Activated naive CD8-positive, alpha-beta T cell treated with anti-CD3 and anti-CD28 coated beads, Interleukin-2, amount 10 ng/mL, durations not matched to agents 7 days and 5 days (primary cell): ENCODE data around the gene TGFBI. TPM values are rescaled to one million over a fixed set of nuclear protein-coding genes. Genes with fewer than 3 reads are reported as not detected.

Experiments used
- ATAC-seq: fragments of 150-1000 bp; cut with Tn5 transposase; one replicate; pipeline ENCODE4 v1.10.0; 2021; ENCODE audit warnings: low read depth, moderate library complexity
- POLR2A ChIA-PET: fragments of 350-600 bp; sonication (Branson Sonifier 250); formaldehyde crosslinking; loops from one replicate; lab custom pipeline; 2021; ENCODE audit warnings: antibody characterized with exemption; lab: Charles Lee
- DNase-seq: peaks from one replicate; pipeline ENCODE4 v3.0.0; 2021
- H3K27ac Mint-ChIP-seq: one replicate; pipeline ENCODE4 v1.8.0; 2022; ENCODE audit warnings: mild to moderate bottlenecking, mixed read lengths
- H3K27me3 Mint-ChIP-seq: one replicate; pipeline ENCODE4 v1.8.0; 2022; ENCODE audit warnings: mild to moderate bottlenecking, moderate library complexity, mixed read lengths
- H3K36me3 Mint-ChIP-seq: one replicate; pipeline ENCODE4 v1.8.0; 2021; ENCODE audit warnings: mild to moderate bottlenecking, mixed read lengths
- H3K4me1 Mint-ChIP-seq: one replicate; pipeline ENCODE4 v1.8.0; 2021; ENCODE audit warnings: mixed read lengths
- H3K4me3 Mint-ChIP-seq: one replicate; pipeline ENCODE4 v1.8.0; 2022; ENCODE audit warnings: mild to moderate bottlenecking, moderate library complexity, mixed read lengths
- H3K9me3 Mint-ChIP-seq: one replicate; pipeline ENCODE4 v1.8.0; 2021; ENCODE audit warnings: mixed read lengths
- total RNA-seq, 2 experiments: library from RNA; stranded (reverse); gene quantifications; one replicate each; pipeline ENCODE4 v1.2.3, GENCODE V29; 2021

The TGFBI gene
- total RNA-seq, 2 experiments from 2014 or later = 9.3 to 14.6 TPM

DNA sequence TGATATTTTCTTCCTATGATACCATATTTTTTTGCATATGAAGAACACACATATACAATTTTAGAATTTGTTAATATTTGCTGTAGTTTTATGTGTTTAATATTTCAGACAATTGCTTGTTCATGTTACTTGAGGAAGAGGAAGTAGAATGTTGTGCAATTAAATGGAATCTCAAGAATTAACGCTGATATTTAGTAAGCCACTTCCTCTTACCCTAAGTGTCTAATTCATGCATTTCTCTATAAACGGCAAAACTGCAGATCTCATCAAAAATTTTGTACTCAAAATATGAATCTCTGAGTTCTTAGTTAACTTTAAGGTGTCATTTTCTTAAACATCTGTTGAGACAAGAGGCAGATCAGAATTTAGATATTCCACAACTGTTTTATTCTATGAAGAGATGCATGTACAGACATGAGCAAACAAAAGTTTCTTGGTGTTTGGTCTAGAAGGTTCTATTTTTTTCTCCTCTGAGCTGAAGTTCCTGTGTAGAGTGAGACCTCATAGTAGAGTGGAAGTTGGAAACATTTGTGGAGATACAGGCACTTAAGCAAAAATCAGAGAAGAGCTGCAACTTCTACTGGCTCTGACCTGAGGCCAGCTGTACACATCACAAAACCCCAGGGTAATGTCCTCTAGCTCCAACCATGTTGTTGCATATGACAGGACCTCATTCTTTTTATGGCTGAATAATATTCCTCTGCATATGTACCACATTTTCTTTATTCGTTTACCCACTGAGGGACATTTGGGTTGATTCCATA, 16.6 kb upstream of the TGFBI start:
- H3K27me3 Mint-ChIP-seq = peaks cover 33% of the 10 kb centered on the region
- no peaks in the 10 kb centered on the region for H3K36me3 Mint-ChIP-seq
- no peak overlapping the region for H3K27ac Mint-ChIP-seq
- no peak for DNase-seq
- H3K9me3 Mint-ChIP-seq = no peaks in the 10 kb centered on the region
- H3K4me3 Mint-ChIP-seq = no peak overlapping the region
- POLR2A ChIA-PET = no interaction called here
- no peak for ATAC-seq
- H3K4me1 Mint-ChIP-seq = no peaks in the 10 kb centered on the region

DNA sequence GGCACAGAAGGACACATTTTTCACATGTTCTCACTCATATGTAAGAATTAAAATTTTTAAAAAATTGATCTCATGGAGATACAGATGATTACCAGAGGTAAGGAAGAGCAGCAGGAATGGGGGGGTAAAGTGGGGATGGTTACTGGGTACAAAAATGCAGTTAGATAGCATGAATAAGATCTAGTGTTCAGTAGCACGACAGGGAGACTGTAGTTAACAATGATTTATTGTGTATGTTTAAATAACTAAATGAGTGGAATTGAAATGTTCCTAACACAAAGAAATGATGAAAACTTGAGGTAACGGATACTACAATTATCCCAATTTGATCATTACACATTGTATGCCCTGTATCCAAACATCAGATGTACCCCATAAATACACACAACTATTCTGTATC, 15.2 kb upstream of the TGFBI start:
- POLR2A ChIA-PET = no interaction called here
- peaks cover 35% of the 10 kb centered on the region for H3K27me3 Mint-ChIP-seq
- no peak overlapping the region for H3K4me3 Mint-ChIP-seq
- ATAC-seq (no peak), DNase-seq (no peak)
- no peaks in the 10 kb centered on the region for H3K9me3 Mint-ChIP-seq
- no peaks in the 10 kb centered on the region for H3K4me1 Mint-ChIP-seq
- H3K27ac Mint-ChIP-seq = no peak overlapping the region
- no peaks in the 10 kb centered on the region for H3K36me3 Mint-ChIP-seq

DNA sequence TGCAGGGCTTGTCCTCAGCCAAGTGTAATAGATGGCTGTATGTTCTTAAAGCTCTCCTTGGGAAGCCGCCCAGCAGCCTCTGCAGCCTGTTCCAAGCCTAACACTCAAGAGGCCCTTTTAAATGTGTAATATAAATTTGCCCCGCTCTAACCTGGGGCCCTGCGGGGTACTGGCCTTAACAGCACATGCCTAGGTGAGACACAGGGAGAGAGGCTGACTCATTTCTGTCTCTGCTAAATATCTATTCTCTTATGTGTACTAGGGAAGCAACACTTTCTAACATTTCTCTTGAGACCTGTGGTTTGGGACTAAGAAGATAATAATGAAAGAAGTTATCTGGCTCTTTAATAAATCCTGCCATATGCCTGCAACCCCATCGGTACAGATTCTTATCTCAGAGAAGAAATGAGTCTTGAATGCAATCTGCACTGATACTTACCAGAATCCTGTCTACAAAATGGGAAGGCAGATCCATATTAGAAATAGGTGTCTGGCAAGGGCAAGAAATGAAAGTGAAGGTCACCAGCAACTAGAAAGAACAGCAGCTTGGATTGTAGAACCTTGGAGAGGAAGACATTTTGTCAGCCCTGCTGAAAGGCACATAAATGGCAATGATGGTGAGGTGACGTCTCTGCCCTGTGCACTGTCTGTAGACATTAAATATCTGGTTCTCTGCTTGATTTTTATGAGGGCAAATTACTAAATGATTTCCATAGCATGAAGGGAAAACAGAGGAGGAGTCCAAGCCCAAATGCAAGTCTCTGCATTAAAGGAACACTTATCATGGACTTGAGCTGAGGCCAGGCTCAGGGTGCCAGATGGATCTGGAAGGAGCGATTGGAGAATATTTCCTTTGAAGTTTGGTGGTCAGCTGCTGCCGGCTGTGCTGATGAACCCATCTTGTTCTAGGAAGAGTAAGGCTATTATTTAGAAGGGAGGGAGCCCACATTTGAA, 14.5 kb upstream of the TGFBI start:
- no peak overlapping the region for H3K4me3 Mint-ChIP-seq
- POLR2A ChIA-PET = no interaction called here
- DNase-seq (no peak), ATAC-seq (no peak)
- H3K27ac Mint-ChIP-seq = peak overlapping the region; percentile 11
- peaks cover 34% of the 10 kb centered on the region for H3K27me3 Mint-ChIP-seq
- no peaks in the 10 kb centered on the region for H3K4me1 Mint-ChIP-seq
- H3K36me3 Mint-ChIP-seq = no peaks in the 10 kb centered on the region
- H3K9me3 Mint-ChIP-seq = no peaks in the 10 kb centered on the region

DNA sequence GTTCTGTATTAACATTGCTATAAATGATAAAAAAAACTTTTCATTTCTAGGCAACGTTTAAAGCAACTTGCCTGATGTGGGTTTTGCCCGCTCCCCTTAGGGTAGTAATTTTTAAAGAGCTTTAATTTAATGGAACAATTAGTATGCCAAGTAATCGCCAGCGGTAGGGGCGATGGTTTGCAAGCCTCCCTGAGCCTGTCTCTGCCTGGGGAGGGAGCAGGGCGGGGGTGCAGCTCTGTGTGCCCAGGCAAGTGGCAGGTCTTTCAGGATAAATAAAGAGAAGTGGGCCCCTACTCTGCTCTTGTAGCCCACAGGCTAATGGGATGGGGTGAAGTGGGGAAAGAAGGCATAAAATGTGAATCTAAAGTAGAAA, 13.8 kb upstream of the TGFBI start:
- no peak for ATAC-seq
- no peak overlapping the region for H3K27ac Mint-ChIP-seq
- POLR2A ChIA-PET = no interaction called here

DNA sequence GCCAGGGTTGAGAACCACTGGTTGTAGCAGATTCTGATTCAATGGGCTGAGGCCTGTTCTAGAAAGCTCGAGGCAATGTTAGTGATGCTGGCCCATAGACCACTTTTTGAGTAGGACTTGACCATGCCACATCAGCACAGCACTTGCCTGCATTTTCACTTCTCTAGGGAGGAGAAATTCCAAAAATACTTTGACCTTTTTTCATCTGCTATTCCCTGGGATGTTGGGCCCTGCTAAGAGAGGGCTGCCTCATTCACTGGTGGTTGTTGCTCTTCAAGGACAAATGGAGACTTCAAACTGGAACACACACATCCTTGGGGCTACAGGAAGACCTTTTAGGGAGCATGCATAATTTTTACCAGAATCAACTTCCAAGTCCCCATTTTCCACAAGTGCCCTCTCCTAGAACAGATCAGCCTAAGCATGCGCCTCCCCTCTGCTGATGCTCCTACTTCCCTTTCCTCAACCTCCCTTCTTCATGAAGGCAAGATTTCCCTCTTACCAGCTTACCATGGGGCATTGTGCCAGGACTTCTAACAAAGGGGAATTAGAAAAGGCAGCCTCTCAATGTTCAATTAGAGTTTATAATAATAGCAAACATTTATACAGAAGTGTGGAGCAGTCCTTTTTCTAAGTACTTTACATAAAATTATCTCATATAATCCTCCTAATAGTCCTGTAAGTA, 12.7 kb upstream of the TGFBI start:
- Mint-ChIP-seq H3K36me3 (no peaks in the 10 kb centered on the region), H3K27me3 (peaks cover 30% of the 10 kb centered on the region), H3K27ac (no peak overlapping the region), H3K4me1 (no peaks in the 10 kb centered on the region), H3K4me3 (no peak overlapping the region), H3K9me3 (no peaks in the 10 kb centered on the region)
- ATAC-seq (no peak), DNase-seq (no peak)
- POLR2A ChIA-PET = no interaction called here

More for the DNA sequence above, 13.8 kb upstream of the TGFBI start:
- Mint-ChIP-seq H3K4me3 (no peak overlapping the region), H3K27me3 (peaks cover 34% of the 10 kb centered on the region), H3K4me1 (no peaks in the 10 kb centered on the region), H3K36me3 (no peaks in the 10 kb centered on the region), H3K9me3 (no peaks in the 10 kb centered on the region)
- no peak for DNase-seq

DNA sequence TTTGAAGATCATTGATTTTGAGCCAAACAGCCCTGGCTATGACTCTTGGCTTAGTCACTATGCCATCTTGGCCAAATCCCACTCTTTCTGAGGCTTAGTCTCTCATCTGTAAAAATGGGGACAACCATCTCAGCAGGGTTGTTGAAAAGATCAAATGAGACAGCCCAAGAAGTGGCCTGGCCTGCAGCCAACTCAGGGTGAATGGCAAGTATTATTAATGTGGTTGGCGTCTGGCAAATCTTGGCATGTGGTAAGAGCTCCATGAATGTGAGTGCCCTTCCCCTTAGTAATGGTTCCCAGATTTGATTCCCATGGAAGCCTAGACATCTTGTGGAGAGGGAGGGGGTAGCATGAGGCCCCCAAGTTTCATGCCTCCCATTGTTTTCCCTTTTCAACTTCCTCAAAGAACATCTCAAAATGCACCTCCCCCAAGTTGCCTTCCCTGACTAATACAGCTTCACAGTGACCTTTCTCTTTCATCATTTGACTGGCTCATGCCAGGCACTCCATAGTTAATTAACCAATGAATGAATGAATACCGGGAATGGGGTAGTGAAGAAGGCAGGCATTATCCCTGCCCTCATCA, 11.8 kb upstream of the TGFBI start:
- ATAC-seq (no peak), DNase-seq (no peak)
- POLR2A ChIA-PET = no interaction called here
- no peak overlapping the region for H3K4me3 Mint-ChIP-seq
- H3K27ac Mint-ChIP-seq = no peak overlapping the region
- no peaks in the 10 kb centered on the region for H3K4me1 Mint-ChIP-seq
- no peaks in the 10 kb centered on the region for H3K9me3 Mint-ChIP-seq
- peaks cover 23% of the 10 kb centered on the region for H3K27me3 Mint-ChIP-seq
- no peaks in the 10 kb centered on the region for H3K36me3 Mint-ChIP-seq

DNA sequence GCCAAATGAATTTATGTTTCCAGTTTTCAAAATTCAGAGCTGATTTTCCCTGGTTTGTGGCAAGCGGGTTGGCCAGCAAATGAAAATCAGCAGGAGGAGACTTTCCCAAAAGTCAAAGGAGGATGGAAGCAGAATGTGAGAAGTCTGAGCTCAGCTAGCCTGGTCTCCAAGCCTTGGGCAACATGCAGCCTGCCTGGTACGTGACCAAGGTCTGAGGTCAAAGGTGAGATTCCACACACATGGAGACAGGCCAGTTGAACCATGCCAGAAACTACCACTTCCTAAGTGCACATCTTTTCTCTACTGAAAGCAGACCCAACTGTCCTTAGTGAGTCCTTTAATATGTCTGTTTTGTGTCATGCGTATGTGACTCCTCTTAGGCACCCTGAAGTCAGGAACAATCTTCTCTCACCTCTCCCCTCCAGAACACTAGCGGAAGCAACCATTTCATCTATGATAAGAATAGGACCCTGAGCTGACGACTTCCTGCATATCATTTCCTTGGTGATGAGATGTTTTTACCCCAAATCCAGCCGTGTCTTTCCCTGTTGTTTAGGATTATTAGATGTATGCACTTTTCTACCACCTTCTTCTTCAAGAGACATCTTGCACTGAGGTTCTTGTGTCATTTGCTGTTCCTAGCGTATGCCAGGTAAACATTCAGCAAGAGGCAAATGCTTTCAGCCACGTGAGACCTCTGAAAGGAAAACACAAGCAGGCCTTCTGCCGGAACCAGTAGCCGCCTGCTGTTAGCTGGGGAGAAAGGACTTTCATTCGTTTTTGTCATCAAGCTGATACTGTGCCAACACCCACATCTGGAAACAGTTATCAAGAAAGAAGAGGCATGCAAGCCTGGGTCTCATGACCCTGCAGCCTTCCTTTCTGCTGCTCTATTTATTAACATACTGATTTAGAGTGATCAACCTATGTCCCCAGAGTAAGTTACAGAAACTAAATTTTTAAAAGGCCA, 9.7 kb upstream of the TGFBI start:
- H3K4me3 Mint-ChIP-seq = no peak overlapping the region
- H3K36me3 Mint-ChIP-seq = no peaks in the 10 kb centered on the region
- DNase-seq (no peak), ATAC-seq (no peak)
- H3K27ac Mint-ChIP-seq = no peak overlapping the region
- no peaks in the 10 kb centered on the region for H3K4me1 Mint-ChIP-seq
- H3K27me3 Mint-ChIP-seq = peaks cover 14% of the 10 kb centered on the region
- POLR2A ChIA-PET = no interaction called here
- no peaks in the 10 kb centered on the region for H3K9me3 Mint-ChIP-seq

DNA sequence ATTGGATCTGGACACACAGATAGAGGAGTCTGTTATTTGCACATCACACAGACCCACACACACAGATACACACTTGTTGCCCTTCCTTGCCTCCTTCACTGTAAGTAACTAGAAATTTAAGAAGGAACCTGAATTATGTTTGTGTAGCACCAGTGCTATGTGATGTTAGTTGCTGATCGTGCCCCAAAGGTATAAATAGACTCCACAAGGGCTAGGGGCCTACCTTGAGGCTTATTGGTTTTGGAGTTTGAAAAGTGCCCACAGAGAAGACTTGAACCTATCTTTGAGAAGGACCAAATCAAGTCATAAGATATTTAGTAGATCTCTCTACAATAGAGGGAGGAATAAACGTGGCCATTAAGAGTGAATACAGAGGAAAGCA, 8.8 kb upstream of the TGFBI start:
- POLR2A ChIA-PET = no interaction called here
- DNase-seq (no peak), ATAC-seq (no peak)
- Mint-ChIP-seq H3K4me3 (no peak overlapping the region), H3K36me3 (no peaks in the 10 kb centered on the region), H3K9me3 (no peaks in the 10 kb centered on the region), H3K4me1 (no peaks in the 10 kb centered on the region), H3K27ac (no peak overlapping the region), H3K27me3 (peaks cover 13% of the 10 kb centered on the region)

DNA sequence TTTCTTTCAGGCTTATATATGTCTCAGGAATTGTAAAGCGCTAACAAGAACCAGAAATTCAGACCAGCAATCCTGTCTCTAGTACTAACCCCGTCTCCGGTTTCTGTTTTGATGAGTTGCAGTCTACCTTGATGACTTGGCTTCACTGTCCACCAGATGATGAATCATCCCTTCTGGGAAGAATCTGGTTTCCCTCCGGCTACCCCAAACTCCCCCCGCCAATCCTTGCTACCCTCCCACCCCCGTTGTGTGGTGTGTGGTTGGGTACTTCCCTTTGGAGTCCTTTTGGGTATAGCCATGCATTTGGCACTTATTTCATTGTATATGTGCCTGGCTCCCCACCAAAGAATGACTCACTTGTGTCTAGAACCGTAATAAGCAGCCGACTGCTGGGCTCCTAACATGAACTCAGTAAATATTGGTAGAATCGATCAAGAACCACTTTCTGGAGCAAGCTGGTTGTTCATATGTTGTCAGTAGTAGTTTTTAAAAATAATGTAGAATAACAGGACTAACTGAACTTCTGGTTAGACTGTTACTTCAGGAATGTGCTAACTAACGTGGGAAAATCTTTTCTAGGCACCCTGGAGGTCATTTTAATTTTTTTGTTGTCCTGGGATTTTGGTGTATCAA, 8.3 kb upstream of the TGFBI start:
- Mint-ChIP-seq H3K27me3 (peaks cover 18% of the 10 kb centered on the region), H3K36me3 (no peaks in the 10 kb centered on the region)

DNA sequence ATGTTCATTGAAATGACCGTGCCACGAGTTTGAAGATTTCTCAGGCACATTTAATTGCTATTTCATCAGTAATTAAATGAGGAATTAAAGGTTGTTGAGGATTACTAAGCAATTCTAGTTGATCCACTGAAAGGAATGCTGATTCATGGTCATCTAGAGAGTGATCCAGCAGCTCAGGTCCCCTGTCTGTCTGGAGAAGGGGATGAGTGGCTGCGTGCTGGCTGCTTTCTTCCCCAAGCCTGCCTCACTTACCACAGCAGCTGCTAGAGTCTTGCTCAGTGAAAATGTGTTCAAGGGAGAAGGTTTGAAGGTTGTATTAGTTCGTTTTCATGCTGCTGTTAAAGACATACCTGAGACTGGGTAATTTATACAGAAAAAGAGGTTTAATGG, 7.8 kb upstream of the TGFBI start:
- Mint-ChIP-seq H3K4me3 (no peak overlapping the region), H3K4me1 (no peaks in the 10 kb centered on the region), H3K9me3 (no peaks in the 10 kb centered on the region), H3K27me3 (peaks cover 22% of the 10 kb centered on the region), H3K36me3 (no peaks in the 10 kb centered on the region), H3K27ac (no peak overlapping the region)
- POLR2A ChIA-PET = no interaction called here
- DNase-seq (no peak), ATAC-seq (no peak)

More for the DNA sequence above, 8.3 kb upstream of the TGFBI start:
- POLR2A ChIA-PET = no interaction called here
- Mint-ChIP-seq H3K4me3 (no peak overlapping the region), H3K27ac (no peak overlapping the region), H3K4me1 (no peaks in the 10 kb centered on the region), H3K9me3 (no peaks in the 10 kb centered on the region)
- DNase-seq (no peak), ATAC-seq (no peak)

DNA sequence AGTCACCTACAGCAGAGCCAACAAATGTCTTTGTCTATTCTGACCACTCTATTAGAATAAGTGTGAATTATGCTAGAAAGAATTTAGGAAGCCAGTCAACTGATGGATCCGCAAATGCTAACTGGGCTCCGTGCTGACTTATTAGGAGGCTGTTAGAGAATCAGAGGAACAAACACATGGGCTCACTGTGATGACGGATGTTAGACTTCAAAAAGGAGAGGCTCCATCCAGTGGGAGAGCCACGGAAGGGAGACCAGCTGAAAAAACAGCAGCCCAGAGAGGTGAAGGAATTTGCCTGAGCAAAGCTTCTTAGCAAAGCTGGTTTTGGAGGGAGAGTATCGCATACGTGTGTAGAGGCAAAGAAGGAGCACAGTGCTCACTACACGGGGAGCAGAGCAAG, 5.8 kb upstream of the TGFBI start:
- Mint-ChIP-seq H3K27ac (no peak overlapping the region), H3K4me3 (no peak overlapping the region), H3K4me1 (no peaks in the 10 kb centered on the region), H3K9me3 (no peaks in the 10 kb centered on the region), H3K27me3 (peaks cover 39% of the 10 kb centered on the region), H3K36me3 (no peaks in the 10 kb centered on the region)
- DNase-seq = no peak
- POLR2A ChIA-PET = no interaction called here
- no peak for ATAC-seq

DNA sequence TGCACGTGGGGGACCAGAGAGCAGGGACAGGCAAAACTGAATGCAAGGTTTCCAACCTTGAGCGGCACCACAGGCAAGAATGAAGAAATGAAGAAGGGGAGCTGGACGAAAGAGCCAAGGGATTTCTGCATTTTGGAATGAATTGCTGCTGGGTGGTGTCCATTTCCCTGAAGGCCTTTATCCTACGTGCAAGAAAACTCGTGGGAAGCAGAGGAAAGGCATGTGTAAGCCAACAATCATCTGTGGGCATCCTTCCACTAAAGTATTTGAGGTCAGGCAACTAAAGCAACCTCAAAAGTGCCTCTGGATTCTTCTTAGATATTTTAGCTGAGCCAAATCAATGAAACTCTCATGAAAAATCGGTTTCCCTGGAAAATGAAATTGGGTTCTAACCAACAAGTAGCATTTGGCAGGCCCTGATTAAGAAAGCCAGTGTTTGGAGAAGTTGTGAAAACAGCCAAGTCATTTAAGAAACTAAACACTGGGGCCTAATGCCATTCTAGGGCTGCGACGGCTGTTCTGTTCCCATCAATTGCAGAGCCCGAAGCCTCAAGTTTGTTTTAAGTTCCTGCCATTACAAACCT, 4.7 kb upstream of the TGFBI start:
- H3K4me1 Mint-ChIP-seq = no peaks in the 10 kb centered on the region
- ATAC-seq (no peak), DNase-seq (no peak)
- H3K27ac Mint-ChIP-seq = no peak overlapping the region
- no peaks in the 10 kb centered on the region for H3K36me3 Mint-ChIP-seq
- peaks cover 42% of the 10 kb centered on the region for H3K27me3 Mint-ChIP-seq
- H3K9me3 Mint-ChIP-seq = no peaks in the 10 kb centered on the region
- no peak overlapping the region for H3K4me3 Mint-ChIP-seq
- POLR2A ChIA-PET = no interaction called here
